IMR-90 (cell line): ENCODE data around the gene NOTO.

Experiments
- MAFK ChIP-seq: IDR thresholded peaks from 2 replicates; pipeline ENCODE4 v1.6.1; 2012; ENCODE audit warnings: low read depth, low read length, improper control_type of control experiment
- MXI1 ChIP-seq: IDR thresholded peaks from 2 replicates; pipeline ENCODE4 v1.6.1; 2012; ENCODE audit warnings: low read depth, mild to moderate bottlenecking, low read length, moderate library complexity, borderline replicate concordance
- POLR2A ChIP-seq: IDR thresholded peaks from 2 replicates; pipeline ENCODE4 v1.6.1; 2012; ENCODE audit warnings: mild to moderate bottlenecking, low read depth, low read length
- RAD21 ChIP-seq: IDR thresholded peaks from 2 replicates; pipeline ENCODE4 v1.6.1; 2012; ENCODE audit warnings: low read length, improper control_type of control experiment
- RCOR1 ChIP-seq: IDR thresholded peaks from 2 replicates; pipeline ENCODE4 v1.6.1; 2012; ENCODE audit warnings: mild to moderate bottlenecking, low read length, improper control_type of control experiment; ENCODE audit not compliant: insufficient replicate concordance
- SMC3 ChIP-seq: fragments of 150-350 bp; IDR thresholded peaks from 2 replicates; pipeline ENCODE4 v1.6.1; 2016; ENCODE audit warnings: low read depth, mild to moderate bottlenecking, antibody characterized with exemption, low read length, moderate library complexity
- TF ChIP-seq, protein P1 (sequence below): conservative IDR thresholded peaks from 2 replicates; pipeline ENCODE4 v1.5.1; 2012; ENCODE audit warnings: mild to moderate bottlenecking, low read depth, low read length, improper control_type of control experiment

DNA sequence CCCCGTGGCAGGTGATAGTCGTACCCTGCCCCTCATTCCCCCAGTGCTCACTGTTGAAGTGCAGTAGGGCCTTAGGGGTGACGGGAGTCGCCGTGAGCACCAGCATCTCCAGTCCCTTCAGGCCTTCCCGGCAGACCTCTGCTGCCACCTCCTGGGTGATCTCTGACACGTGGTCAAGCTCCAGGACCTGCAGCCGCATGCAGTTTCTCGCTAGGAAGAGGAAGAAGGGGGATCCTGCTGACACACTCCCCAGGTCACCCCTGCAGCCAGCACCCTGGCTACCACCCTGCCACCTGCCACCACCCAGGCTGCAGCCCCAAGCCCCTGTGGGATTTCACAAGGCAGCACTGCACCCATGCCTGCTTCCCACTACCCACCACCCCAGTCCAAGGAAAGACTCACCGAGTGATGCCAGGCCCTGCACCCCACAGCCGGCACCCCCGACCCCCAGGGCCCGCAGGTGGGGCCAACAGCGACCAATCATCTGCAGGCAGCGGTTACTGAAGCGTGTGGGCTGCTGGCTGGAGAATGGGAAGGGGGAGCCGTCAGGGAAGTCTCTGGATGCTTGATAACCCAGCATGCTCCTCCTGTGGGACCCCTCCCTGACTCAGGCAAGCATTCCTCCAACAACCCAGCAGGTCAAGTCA, 58.1 kb downstream of the NOTO start:
- no peak for TF ChIP-seq MXI1
- TF ChIP-seq, protein P1, sequence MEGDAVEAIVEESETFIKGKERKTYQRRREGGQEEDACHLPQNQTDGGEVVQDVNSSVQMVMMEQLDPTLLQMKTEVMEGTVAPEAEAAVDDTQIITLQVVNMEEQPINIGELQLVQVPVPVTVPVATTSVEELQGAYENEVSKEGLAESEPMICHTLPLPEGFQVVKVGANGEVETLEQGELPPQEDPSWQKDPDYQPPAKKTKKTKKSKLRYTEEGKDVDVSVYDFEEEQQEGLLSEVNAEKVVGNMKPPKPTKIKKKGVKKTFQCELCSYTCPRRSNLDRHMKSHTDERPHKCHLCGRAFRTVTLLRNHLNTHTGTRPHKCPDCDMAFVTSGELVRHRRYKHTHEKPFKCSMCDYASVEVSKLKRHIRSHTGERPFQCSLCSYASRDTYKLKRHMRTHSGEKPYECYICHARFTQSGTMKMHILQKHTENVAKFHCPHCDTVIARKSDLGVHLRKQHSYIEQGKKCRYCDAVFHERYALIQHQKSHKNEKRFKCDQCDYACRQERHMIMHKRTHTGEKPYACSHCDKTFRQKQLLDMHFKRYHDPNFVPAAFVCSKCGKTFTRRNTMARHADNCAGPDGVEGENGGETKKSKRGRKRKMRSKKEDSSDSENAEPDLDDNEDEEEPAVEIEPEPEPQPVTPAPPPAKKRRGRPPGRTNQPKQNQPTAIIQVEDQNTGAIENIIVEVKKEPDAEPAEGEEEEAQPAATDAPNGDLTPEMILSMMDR: peak; percentile 45
- no peak for TF ChIP-seq POLR2A
- peak; percentile 46 for TF ChIP-seq RAD21
- no peak for TF ChIP-seq SMC3
- TF ChIP-seq MAFK: no peak
- TF ChIP-seq RCOR1: no peak
